ENCODE measurements around the gene SLC22A3.
A peak's percentile ranks its signal among the peaks of the same experiment; 100 is the strongest.

SLC22A3 gene

DNA sequence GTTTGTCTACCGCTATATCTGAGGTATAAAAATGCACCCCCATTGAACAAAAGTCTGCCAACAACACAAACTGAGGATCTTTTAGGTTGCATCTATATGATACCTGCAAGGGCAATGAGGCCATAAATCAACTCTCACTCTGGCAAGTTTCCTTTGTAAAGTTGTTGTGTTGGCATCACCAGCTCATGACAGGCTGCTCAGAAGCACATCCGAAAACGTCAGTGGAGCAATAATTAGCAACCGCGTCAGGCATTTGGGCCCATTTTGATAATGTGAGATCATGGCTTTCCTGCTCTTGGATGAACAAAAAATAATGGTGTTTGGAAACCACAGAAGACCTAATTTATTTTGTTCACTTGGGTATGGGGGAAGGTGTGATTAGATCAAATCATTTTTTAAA is 12.0 kb upstream of the SLC22A3 start:
- DNase-seq (ENCODE audit: low read depth, low spot score): no peak
- H3K36me3 ChIP-seq (ENCODE audit: insufficient read depth, insufficient read length, low read length): no peaks in the 10 kb centered on the region
- no peak for TF ChIP-seq ZNF274 (IDR thresholded peaks at IDR 0.05; ENCODE audit: low read depth, low read length)
- TF ChIP-seq YY1 (IDR thresholded peaks at IDR 0.05; ENCODE audit: insufficient read depth, insufficient read length): no peak
- TF ChIP-seq SUZ12 (IDR thresholded peaks at IDR 0.05; ENCODE audit: extremely low read depth, insufficient read depth, insufficient read length): no peak
- H3K27me3 ChIP-seq (ENCODE audit: insufficient read depth, insufficient read length): no peaks in the 10 kb centered on the region
- H3K9ac ChIP-seq (ENCODE audit: insufficient read length, low read depth): no peak overlapping the region
- H3K9me3 ChIP-seq (ENCODE audit: insufficient read depth, low read length): no peaks in the 10 kb centered on the region
- H3K4me1 ChIP-seq (ENCODE audit: insufficient read depth, insufficient read length): no peaks in the 10 kb centered on the region
- no peak overlapping the region for H3K4me3 ChIP-seq (ENCODE audit: insufficient read length, low read depth)

DNA sequence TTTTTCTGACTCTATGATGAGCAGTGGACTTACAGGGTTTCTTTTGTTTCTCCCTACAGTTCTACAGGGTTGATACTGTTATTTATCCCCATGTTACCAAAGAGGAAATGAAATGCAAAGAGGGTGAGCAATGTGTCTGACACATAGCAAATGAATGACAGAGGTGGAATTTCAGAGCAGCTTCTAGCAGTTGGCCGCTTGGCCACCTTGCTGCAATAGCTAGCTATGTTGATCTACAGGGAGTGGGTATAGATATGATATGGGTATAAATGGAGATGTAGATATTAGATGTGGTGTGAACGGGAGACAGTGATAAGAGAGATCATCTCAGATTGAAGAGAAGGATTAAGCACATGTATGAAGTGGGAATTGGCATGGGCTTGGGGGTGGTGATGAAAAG is 10.9 kb upstream of the SLC22A3 start:
- Histone ChIP-seq H3K9me3 (ENCODE audit: insufficient read depth, low read length) (no peaks in the 10 kb centered on the region), H3K4me3 (ENCODE audit: insufficient read length, low read depth) (no peak overlapping the region), H3K36me3 (ENCODE audit: insufficient read depth, insufficient read length, low read length) (no peaks in the 10 kb centered on the region), H3K9ac (ENCODE audit: insufficient read length, low read depth) (no peak overlapping the region), H3K4me1 (ENCODE audit: insufficient read depth, insufficient read length) (no peaks in the 10 kb centered on the region), H3K27me3 (ENCODE audit: insufficient read depth, insufficient read length) (no peaks in the 10 kb centered on the region)
- DNase-seq (ENCODE audit: low read depth, low spot score): no peak
- TF ChIP-seq ZNF274 (IDR thresholded peaks at IDR 0.05; ENCODE audit: low read depth, low read length): no peak
- no peak for TF ChIP-seq YY1 (IDR thresholded peaks at IDR 0.05; ENCODE audit: insufficient read depth, insufficient read length)
- TF ChIP-seq SUZ12 (IDR thresholded peaks at IDR 0.05; ENCODE audit: extremely low read depth, insufficient read depth, insufficient read length): no peak

DNA sequence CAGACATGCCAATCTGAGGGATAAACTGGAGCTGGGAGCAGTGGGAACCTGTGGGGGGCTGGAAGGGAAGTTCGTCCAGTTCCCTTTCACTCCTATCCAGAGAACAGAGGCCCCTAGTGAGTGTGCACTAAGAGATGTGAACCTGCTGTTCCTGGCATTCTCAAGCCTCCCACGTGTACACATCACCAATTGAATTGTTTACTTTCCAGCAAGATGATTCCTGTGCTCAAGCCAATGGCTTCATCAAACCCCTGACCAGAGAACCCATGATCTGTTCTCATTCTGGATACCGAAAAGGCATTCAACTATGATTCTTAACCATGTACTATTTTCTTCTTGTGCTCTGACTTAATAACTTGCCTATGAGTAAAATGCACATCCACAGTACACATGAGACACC is 10.2 kb upstream of the SLC22A3 start:
- Histone ChIP-seq H3K9me3 (ENCODE audit: insufficient read depth, low read length) (no peaks in the 10 kb centered on the region), H3K36me3 (ENCODE audit: insufficient read depth, insufficient read length, low read length) (no peaks in the 10 kb centered on the region), H3K9ac (ENCODE audit: insufficient read length, low read depth) (no peak overlapping the region), H3K4me1 (ENCODE audit: insufficient read depth, insufficient read length) (no peaks in the 10 kb centered on the region), H3K27me3 (ENCODE audit: insufficient read depth, insufficient read length) (no peaks in the 10 kb centered on the region), H3K4me3 (ENCODE audit: insufficient read length, low read depth) (no peak overlapping the region)
- TF ChIP-seq SUZ12 (IDR thresholded peaks at IDR 0.05; ENCODE audit: extremely low read depth, insufficient read depth, insufficient read length) (no peak), ZNF274 (IDR thresholded peaks at IDR 0.05; ENCODE audit: low read depth, low read length) (no peak), YY1 (IDR thresholded peaks at IDR 0.05; ENCODE audit: insufficient read depth, insufficient read length) (no peak)
- no peak for DNase-seq (ENCODE audit: low read depth, low spot score)

GRCh38 chr6:160343144-160343543 is 5.0 kb upstream of the SLC22A3 start:
- Histone ChIP-seq H3K36me3 (ENCODE audit: insufficient read depth, insufficient read length, low read length) (no peaks in the 10 kb centered on the region), H3K9ac (ENCODE audit: insufficient read length, low read depth) (no peak overlapping the region), H3K27me3 (ENCODE audit: insufficient read depth, insufficient read length) (peaks cover 17% of the 10 kb centered on the region), H3K4me1 (ENCODE audit: insufficient read depth, insufficient read length) (no peaks in the 10 kb centered on the region), H3K9me3 (ENCODE audit: insufficient read depth, low read length) (no peaks in the 10 kb centered on the region), H3K4me3 (ENCODE audit: insufficient read length, low read depth) (no peak overlapping the region)
- DNase-seq (ENCODE audit: low read depth, low spot score): no peak
- TF ChIP-seq SUZ12 (IDR thresholded peaks at IDR 0.05; ENCODE audit: extremely low read depth, insufficient read depth, insufficient read length) (no peak), YY1 (IDR thresholded peaks at IDR 0.05; ENCODE audit: insufficient read depth, insufficient read length) (no peak), ZNF274 (IDR thresholded peaks at IDR 0.05; ENCODE audit: low read depth, low read length) (no peak)

DNA sequence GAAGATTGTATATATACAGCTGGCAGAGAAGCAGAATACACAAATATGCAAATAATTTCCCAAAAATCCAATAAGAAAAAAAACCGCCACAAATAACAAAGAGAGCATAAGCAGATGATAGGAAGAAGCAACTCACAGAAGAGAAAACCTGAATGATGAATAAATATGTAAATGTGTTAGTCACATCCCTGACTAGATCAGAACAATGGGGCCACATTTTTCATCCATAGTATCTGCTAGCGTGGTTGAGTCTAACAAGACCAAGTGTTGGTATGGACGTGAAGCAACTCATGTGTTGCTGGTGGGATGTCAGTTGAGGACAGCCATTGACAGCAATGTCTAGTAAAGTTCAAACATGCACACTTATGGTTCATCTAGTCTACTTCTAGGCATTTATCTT is 3.9 kb upstream of the SLC22A3 start:
- no peak overlapping the region for H3K4me3 ChIP-seq (ENCODE audit: insufficient read length, low read depth)
- no peak for DNase-seq (ENCODE audit: low read depth, low spot score)
- no peaks in the 10 kb centered on the region for H3K4me1 ChIP-seq (ENCODE audit: insufficient read depth, insufficient read length)
- H3K9ac ChIP-seq (ENCODE audit: insufficient read length, low read depth): no peak overlapping the region
- H3K27me3 ChIP-seq (ENCODE audit: insufficient read depth, insufficient read length): peaks cover 27% of the 10 kb centered on the region
- H3K36me3 ChIP-seq (ENCODE audit: insufficient read depth, insufficient read length, low read length): no peaks in the 10 kb centered on the region
- no peaks in the 10 kb centered on the region for H3K9me3 ChIP-seq (ENCODE audit: insufficient read depth, low read length)
- TF ChIP-seq YY1 (IDR thresholded peaks at IDR 0.05; ENCODE audit: insufficient read depth, insufficient read length): no peak
- no peak for TF ChIP-seq ZNF274 (IDR thresholded peaks at IDR 0.05; ENCODE audit: low read depth, low read length)
- TF ChIP-seq SUZ12 (IDR thresholded peaks at IDR 0.05; ENCODE audit: extremely low read depth, insufficient read depth, insufficient read length): no peak

GRCh38 chr6:160347259-160348222 is 637 bp upstream of the SLC22A3 start:
- Histone ChIP-seq H3K27me3 (ENCODE audit: insufficient read depth, insufficient read length) (peaks cover 42% of the 10 kb centered on the region), H3K9ac (ENCODE audit: insufficient read length, low read depth) (peak overlapping the region; percentile 56), H3K36me3 (ENCODE audit: insufficient read depth, insufficient read length, low read length) (no peaks in the 10 kb centered on the region), H3K4me1 (ENCODE audit: insufficient read depth, insufficient read length) (no peaks in the 10 kb centered on the region), H3K9me3 (ENCODE audit: insufficient read depth, low read length) (no peaks in the 10 kb centered on the region), H3K4me3 (ENCODE audit: insufficient read length, low read depth) (peak overlapping the region; percentile 57)
- TF ChIP-seq SUZ12 (IDR thresholded peaks at IDR 0.05; ENCODE audit: extremely low read depth, insufficient read depth, insufficient read length) (no peak), YY1 (IDR thresholded peaks at IDR 0.05; ENCODE audit: insufficient read depth, insufficient read length) (no peak), ZNF274 (IDR thresholded peaks at IDR 0.05; ENCODE audit: low read depth, low read length) (no peak)
- no peak for DNase-seq (ENCODE audit: low read depth, low spot score)

GRCh38 chr6:160349020-160349441 is 853 bp downstream of the SLC22A3 start:
- DNase-seq (ENCODE audit: low read depth, low spot score): no peak

More at GRCh38 chr6:160349020-160349441, 853 bp downstream of the SLC22A3 start:
- H3K9me3 ChIP-seq (ENCODE audit: insufficient read depth, low read length): no peaks in the 10 kb centered on the region
- peak overlapping the region; percentile 83 for H3K9ac ChIP-seq (ENCODE audit: insufficient read length, low read depth)
- peak overlapping the region; percentile 57 for H3K4me3 ChIP-seq (ENCODE audit: insufficient read length, low read depth)
- TF ChIP-seq ZNF274 (IDR thresholded peaks at IDR 0.05; ENCODE audit: low read depth, low read length): no peak
- no peak for TF ChIP-seq SUZ12 (IDR thresholded peaks at IDR 0.05; ENCODE audit: extremely low read depth, insufficient read depth, insufficient read length)
- TF ChIP-seq YY1 (IDR thresholded peaks at IDR 0.05; ENCODE audit: insufficient read depth, insufficient read length): no peak
- peaks cover 42% of the 10 kb centered on the region for H3K27me3 ChIP-seq (ENCODE audit: insufficient read depth, insufficient read length)
- no peaks in the 10 kb centered on the region for H3K36me3 ChIP-seq (ENCODE audit: insufficient read depth, insufficient read length, low read length)
- H3K4me1 ChIP-seq (ENCODE audit: insufficient read depth, insufficient read length): no peaks in the 10 kb centered on the region
